Right lobe of liver (tissue), 4 donors: ENCODE measurements around the gene DHX34.
A peak's percentile ranks its signal among the peaks of the same experiment; 100 is the strongest.

Source experiments
- CTCF ChIP-seq, 4 donors: fragments of 200-600 bp in 3 of 4; fragments of 450-650 bp in 1 of 4; IDR thresholded peaks; one replicate each; pipeline versions ENCODE4 v1.5.1 to v1.8.0; 2016 to 2022; ENCODE audit warnings: antibody characterized with exemption in 4 of 4, mild to moderate bottlenecking in 2 of 4
- POLR2A ChIP-seq: fragments of 450-650 bp; IDR thresholded peaks from one replicate; pipeline ENCODE4 v1.6.1; 2017; ENCODE audit warnings: antibody characterized with exemption, mild to moderate bottlenecking
- donor health status: DM: no; HTN: no; CAD: no.
- donor health status: DM: no; HTN: no; CAD: no.
- donor health status: DM: no; HTN: yes; CAD: no.

DNA sequence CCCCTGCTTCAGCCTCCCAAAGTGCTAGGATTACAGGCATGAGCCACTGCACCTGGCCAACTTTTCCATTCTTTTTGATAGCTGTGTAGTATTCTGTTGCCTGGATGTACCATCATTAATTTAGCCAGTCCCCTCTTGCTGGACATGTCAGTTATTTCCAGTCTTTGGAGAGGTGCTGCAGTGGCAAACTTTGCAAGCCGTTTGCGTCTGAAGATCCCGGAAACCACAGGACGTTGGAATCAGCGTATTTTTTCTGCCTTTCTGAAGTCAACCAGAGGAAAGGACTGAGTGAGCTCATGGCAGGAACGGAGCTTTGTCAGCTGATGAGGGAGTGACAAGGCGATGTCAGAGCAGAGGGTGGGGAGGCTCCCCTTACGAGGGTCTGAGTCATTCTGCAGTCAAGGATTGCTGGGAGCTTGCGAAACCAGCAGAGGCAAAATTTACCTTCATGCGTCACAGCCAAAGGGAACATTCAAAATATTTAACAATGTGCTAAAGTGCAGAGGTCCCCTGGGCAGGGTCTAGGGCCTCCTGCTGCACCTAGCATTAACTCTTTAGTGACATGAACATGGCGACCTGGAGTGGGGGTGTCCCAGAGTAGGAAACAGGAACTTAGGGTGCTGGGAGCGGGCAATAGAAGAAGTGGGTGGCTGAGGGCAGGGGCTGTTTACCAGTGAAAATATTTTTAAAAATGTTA is 33.8 kb upstream of the DHX34 start:
- TF ChIP-seq POLR2A (peak; percentile 74), CTCF (IDR thresholded peaks at IDR 0.05) (no peak)
